Ishikawa (cell line): ENCODE data around the gene PPP3R1.

Experiments used
- CEBPB ChIP-seq: IDR thresholded peaks from 2 replicates; pipeline ENCODE4 v1.6.1; 2012
- CREB1 ChIP-seq: IDR thresholded peaks from 2 replicates; pipeline ENCODE4 v1.6.1; 2012; ENCODE audit warnings: low read depth
- EGR1 ChIP-seq: IDR thresholded peaks from 2 replicates; pipeline ENCODE4 v1.6.1; 2012
- FOXM1 ChIP-seq: IDR thresholded peaks from 2 replicates; pipeline ENCODE4 v1.6.1; 2012; ENCODE audit warnings: low read depth, borderline replicate concordance
- NFIC ChIP-seq: IDR thresholded peaks from 2 replicates; pipeline ENCODE4 v1.6.1; 2012
- TAF1 ChIP-seq: IDR thresholded peaks from 2 replicates; pipeline ENCODE4 v1.6.1; 2012; ENCODE audit warnings: low read depth, mild to moderate bottlenecking
- TEAD4 ChIP-seq: IDR thresholded peaks from 2 replicates; pipeline ENCODE4 v1.6.1; 2012
- ZBTB7A ChIP-seq: IDR thresholded peaks from 2 replicates; pipeline ENCODE4 v1.6.1; 2012; ENCODE audit warnings: low read depth
- TF ChIP-seq, protein P1 (sequence below): IDR thresholded peaks from 2 replicates; pipeline ENCODE4 v1.6.1; 2012

DNA sequence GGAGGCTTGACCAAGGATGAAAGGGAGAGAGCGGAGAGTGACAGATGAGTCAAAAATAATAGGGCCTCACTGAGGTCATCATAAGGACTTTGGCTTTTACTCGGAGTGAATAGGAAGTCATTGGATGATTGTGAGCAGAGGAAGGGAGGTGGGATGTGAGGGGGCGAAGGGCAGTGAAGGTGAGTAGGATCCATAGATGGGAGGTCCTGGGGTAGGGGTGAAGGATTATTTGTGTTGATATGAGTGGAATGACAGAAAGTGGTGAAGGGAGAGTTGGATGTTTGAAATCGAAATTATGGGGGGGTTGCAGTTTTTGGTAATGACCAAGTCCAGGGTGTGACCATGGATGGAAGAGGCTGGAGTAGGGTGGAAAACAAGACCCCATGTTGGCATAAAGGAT is 80.6 kb downstream of the PPP3R1 start:
- no peak for TF ChIP-seq FOXM1
- no peak for TF ChIP-seq EGR1
- no peak for TF ChIP-seq CEBPB
- TF ChIP-seq, protein P1, sequence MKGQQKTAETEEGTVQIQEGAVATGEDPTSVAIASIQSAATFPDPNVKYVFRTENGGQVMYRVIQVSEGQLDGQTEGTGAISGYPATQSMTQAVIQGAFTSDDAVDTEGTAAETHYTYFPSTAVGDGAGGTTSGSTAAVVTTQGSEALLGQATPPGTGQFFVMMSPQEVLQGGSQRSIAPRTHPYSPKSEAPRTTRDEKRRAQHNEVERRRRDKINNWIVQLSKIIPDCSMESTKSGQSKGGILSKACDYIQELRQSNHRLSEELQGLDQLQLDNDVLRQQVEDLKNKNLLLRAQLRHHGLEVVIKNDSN, result no peak
- TF ChIP-seq TEAD4, result no peak
- no peak for TF ChIP-seq NFIC
- TF ChIP-seq CREB1, result no peak
- no peak for TF ChIP-seq TAF1
- no peak for TF ChIP-seq ZBTB7A
